Neural progenitor cell (in vitro differentiated cells): ENCODE measurements around the gene SCGB3A1. TPM values are rescaled to one million over a fixed set of nuclear protein-coding genes. Genes with fewer than 3 reads are reported as not detected.

ENCODE experiments used
- DNase-seq: peaks from one replicate; pipeline ENCODE4 v3.0.0-alpha.2; 2016; ENCODE audit warnings: low spot score
- H2AFZ ChIP-seq: fragments of 200-600 bp; sonication (generic); replicated peaks from 2 replicates; pipeline ENCODE4 v1.6.1; 2016; ENCODE audit warnings: antibody characterized with exemption
- H3F3A ChIP-seq: fragments of 200-600 bp; sonication (generic); 2 replicates; pipeline ENCODE4 v1.6.1; 2016; ENCODE audit warnings: antibody characterized with exemption, low read depth
- H3K27ac ChIP-seq: fragments of 200-600 bp; sonication (generic); 2 replicates; pipeline ENCODE4 v1.5.1; 2016; ENCODE audit warnings: mild to moderate bottlenecking
- H3K27me3 ChIP-seq: fragments of 200-600 bp; sonication (generic); 2 replicates; pipeline ENCODE4 v1.6.1; 2016; ENCODE audit warnings: mild to moderate bottlenecking, moderate library complexity
- H3K36me3 ChIP-seq: fragments of 200-600 bp; sonication (generic); 2 replicates; pipeline ENCODE4 v1.5.1; 2016
- H3K4me1 ChIP-seq: fragments of 200-600 bp; sonication (generic); 2 replicates; pipeline ENCODE4 v1.6.1; 2016; ENCODE audit warnings: mixed run types
- H3K4me2 ChIP-seq: fragments of 200-600 bp; sonication (generic); 2 replicates; pipeline ENCODE4 v1.6.1; 2016
- H3K4me3 ChIP-seq: fragments of 200-600 bp; sonication (generic); 2 replicates; pipeline ENCODE4 v1.5.1; 2016
- H3K79me2 ChIP-seq: fragments of 200-600 bp; sonication (generic); 2 replicates; pipeline ENCODE4 v1.6.1; 2016; ENCODE audit warnings: low read depth
- H3K9ac ChIP-seq: fragments of 200-600 bp; sonication (generic); 2 replicates; pipeline ENCODE4 v1.6.1; 2016
- H3K9me3 ChIP-seq: fragments of 200-600 bp; sonication (generic); 2 replicates; pipeline ENCODE4 v1.5.1; 2016; ENCODE audit warnings: low read depth
- H4K20me1 ChIP-seq: fragments of 200-600 bp; sonication (generic); 2 replicates; pipeline ENCODE4 v1.6.1; 2016; ENCODE audit warnings: low read depth
- H3K27ac Mint-ChIP-seq: 3 replicates; pipeline ENCODE4 v1.8.0; 2021; ENCODE audit warnings: mixed read lengths
- H3K27me3 Mint-ChIP-seq: 2 replicates; pipeline ENCODE4 v1.8.0; 2022; ENCODE audit warnings: low read depth, mild to moderate bottlenecking, inconsistent platforms, moderate library complexity, mixed read lengths; ENCODE audit not compliant: insufficient read depth
- H3K36me3 Mint-ChIP-seq: 3 replicates; pipeline ENCODE4 v1.8.0; 2021; ENCODE audit warnings: mixed read lengths
- H3K4me1 Mint-ChIP-seq: 3 replicates; pipeline ENCODE4 v1.8.0; 2021; ENCODE audit warnings: mixed read lengths
- H3K4me3 Mint-ChIP-seq: 3 replicates; pipeline ENCODE4 v1.8.0; 2021; ENCODE audit warnings: mild to moderate bottlenecking, moderate library complexity, mixed read lengths
- H3K9me3 Mint-ChIP-seq: 3 replicates; pipeline ENCODE4 v1.8.0; 2020; ENCODE audit warnings: mixed read lengths
- EZH2 ChIP-seq: fragments of 200-600 bp; sonication (generic); IDR thresholded peaks from 2 replicates; pipeline ENCODE4 v1.6.1; 2017; ENCODE audit warnings: antibody characterized with exemption, mild to moderate bottlenecking, moderate library complexity
- EZH2phosphoT487 ChIP-seq: fragments of 200-600 bp; sonication (generic); IDR thresholded peaks from 2 replicates; pipeline ENCODE4 v1.6.1; 2017; ENCODE audit warnings: antibody characterized with exemption
- total RNA-seq: library from RNA; depleted of rRNA; stranded (reverse); fragments of >200 nt; gene quantifications from 2 replicates; pipeline ENCODE4 v1.2.3, GENCODE V29; 2015; ENCODE audit warnings: low replicate concordance
- TF ChIP-seq, protein P1 (sequence below): fragments of 200-600 bp; sonication (generic); IDR thresholded peaks from 2 replicates; pipeline ENCODE4 v1.5.1; 2017; ENCODE audit warnings: antibody characterized with exemption, mild to moderate bottlenecking

SCGB3A1 gene
- total RNA-seq, 1 donor from 2014 or later: not detected

DNA sequence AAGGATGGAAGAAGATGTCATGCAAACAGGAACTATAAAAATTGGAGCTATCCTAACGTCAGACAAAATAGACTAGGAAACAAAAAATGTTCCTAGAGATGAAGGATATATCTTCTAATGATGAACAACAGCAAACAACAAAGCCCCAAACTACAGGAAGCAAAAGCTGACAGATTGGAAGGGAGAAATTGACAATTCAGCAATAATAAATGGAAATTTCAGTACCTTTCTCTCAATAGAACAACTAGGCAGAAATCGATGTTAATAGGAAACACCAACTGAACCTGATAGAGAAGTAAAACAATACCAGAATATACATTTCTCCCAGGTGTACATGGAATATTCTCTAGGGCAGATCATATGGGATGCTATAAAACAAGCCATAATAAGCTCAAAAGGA is 7.6 kb downstream of the SCGB3A1 start:
- Histone ChIP-seq H3K4me1 (no peaks in the 10 kb centered on the region), H3K27ac (no peak overlapping the region), H4K20me1 (no peaks in the 10 kb centered on the region), H3K4me3 (no peak overlapping the region), H3K9me3 (no peaks in the 10 kb centered on the region), H3K79me2 (no peaks in the 10 kb centered on the region), H2AFZ (no peak overlapping the region), H3K9ac (no peak overlapping the region), H3K4me2 (no peak overlapping the region), H3K36me3 (no peaks in the 10 kb centered on the region), H3F3A (peaks cover 6% of the 10 kb centered on the region), H3K27me3 (peaks cover 40% of the 10 kb centered on the region)
- H3K4me3 Mint-ChIP-seq: no peak overlapping the region
- DNase-seq: no peak
- H3K36me3 Mint-ChIP-seq: peaks cover 5% of the 10 kb centered on the region
- H3K27me3 Mint-ChIP-seq: peaks cover 19% of the 10 kb centered on the region
- H3K9me3 Mint-ChIP-seq: peaks cover 13% of the 10 kb centered on the region
- H3K27ac Mint-ChIP-seq: no peak overlapping the region
- TF ChIP-seq, protein P1, sequence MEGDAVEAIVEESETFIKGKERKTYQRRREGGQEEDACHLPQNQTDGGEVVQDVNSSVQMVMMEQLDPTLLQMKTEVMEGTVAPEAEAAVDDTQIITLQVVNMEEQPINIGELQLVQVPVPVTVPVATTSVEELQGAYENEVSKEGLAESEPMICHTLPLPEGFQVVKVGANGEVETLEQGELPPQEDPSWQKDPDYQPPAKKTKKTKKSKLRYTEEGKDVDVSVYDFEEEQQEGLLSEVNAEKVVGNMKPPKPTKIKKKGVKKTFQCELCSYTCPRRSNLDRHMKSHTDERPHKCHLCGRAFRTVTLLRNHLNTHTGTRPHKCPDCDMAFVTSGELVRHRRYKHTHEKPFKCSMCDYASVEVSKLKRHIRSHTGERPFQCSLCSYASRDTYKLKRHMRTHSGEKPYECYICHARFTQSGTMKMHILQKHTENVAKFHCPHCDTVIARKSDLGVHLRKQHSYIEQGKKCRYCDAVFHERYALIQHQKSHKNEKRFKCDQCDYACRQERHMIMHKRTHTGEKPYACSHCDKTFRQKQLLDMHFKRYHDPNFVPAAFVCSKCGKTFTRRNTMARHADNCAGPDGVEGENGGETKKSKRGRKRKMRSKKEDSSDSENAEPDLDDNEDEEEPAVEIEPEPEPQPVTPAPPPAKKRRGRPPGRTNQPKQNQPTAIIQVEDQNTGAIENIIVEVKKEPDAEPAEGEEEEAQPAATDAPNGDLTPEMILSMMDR: no peak
- TF ChIP-seq EZH2phosphoT487: no peak
- TF ChIP-seq EZH2: no peak
- H3K4me1 Mint-ChIP-seq: no peaks in the 10 kb centered on the region

DNA sequence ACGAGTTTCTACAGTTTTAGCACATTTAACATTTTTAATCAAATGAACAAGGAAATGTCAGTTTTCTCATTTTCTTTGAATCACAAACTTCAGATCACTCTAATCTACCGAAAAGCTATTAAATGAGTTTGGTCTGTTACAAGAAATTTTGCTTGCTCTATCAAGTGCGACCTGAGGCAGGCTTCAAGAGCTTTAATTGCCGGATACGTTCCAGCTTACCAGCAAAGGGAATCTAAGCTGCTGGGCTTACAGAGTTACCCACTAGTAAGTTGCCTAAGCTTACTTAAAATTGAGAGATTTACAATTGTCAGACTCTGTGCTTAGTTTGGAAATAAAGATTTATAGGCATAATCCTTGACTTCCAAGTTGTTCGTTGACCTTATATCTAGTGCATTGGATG is 10.6 kb downstream of the SCGB3A1 start:
- Histone ChIP-seq H3K9me3 (no peaks in the 10 kb centered on the region), H4K20me1 (no peaks in the 10 kb centered on the region), H3F3A (peaks cover 6% of the 10 kb centered on the region), H3K4me1 (no peaks in the 10 kb centered on the region), H3K9ac (no peak overlapping the region), H3K4me2 (no peak overlapping the region), H3K27ac (peak overlapping the region; percentile 37), H3K79me2 (no peaks in the 10 kb centered on the region), H3K27me3 (peaks cover 10% of the 10 kb centered on the region), H3K4me3 (no peak overlapping the region), H2AFZ (no peak overlapping the region), H3K36me3 (peaks cover 13% of the 10 kb centered on the region)
- Mint-ChIP-seq H3K9me3 (peaks cover 6% of the 10 kb centered on the region), H3K27ac (no peak overlapping the region), H3K4me3 (no peak overlapping the region), H3K27me3 (peaks cover 3% of the 10 kb centered on the region), H3K4me1 (no peaks in the 10 kb centered on the region), H3K36me3 (peaks cover 18% of the 10 kb centered on the region)
- TF ChIP-seq, protein P1: no peak
- TF ChIP-seq EZH2phosphoT487 (no peak), EZH2 (no peak)
- DNase-seq: no peak

DNA sequence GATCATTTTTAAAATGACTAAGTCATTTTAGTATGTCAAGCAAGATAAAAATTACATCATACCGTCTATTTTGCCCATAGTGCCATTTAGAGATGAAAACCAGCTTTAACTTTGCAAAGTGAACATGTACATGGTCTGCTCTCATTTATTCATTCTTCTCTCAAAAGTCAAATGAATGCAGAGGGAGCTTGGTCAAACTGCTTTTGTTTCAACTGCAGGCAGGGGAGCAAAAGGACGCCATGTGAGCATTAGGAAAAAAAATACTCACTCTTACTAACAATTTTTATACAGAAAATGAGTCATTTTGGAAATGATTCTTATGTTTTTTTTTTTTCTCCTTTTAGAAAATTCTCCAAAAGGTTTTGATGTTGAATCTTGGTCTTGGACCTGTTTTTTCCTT is 15.7 kb downstream of the SCGB3A1 start:
- no peaks in the 10 kb centered on the region for H3K27me3 ChIP-seq
- H3K4me1 ChIP-seq: no peaks in the 10 kb centered on the region
- H3K9me3 Mint-ChIP-seq: no peaks in the 10 kb centered on the region
- H3K27ac Mint-ChIP-seq: no peak overlapping the region
- H3K4me3 ChIP-seq: no peak overlapping the region
- H2AFZ ChIP-seq: no peak overlapping the region
- peaks cover 3% of the 10 kb centered on the region for H3F3A ChIP-seq
- no peak overlapping the region for H3K4me3 Mint-ChIP-seq
- H3K4me1 Mint-ChIP-seq: no peaks in the 10 kb centered on the region
- no peaks in the 10 kb centered on the region for H3K9me3 ChIP-seq
- no peak overlapping the region for H3K9ac ChIP-seq
- TF ChIP-seq EZH2 (no peak), EZH2phosphoT487 (no peak)
- TF ChIP-seq, protein P1: no peak
- H3K79me2 ChIP-seq: no peaks in the 10 kb centered on the region
- H3K27me3 Mint-ChIP-seq: no peaks in the 10 kb centered on the region
- peaks cover 19% of the 10 kb centered on the region for H3K36me3 ChIP-seq
- H3K36me3 Mint-ChIP-seq: peaks cover 33% of the 10 kb centered on the region
- H4K20me1 ChIP-seq: peaks cover 4% of the 10 kb centered on the region
- H3K4me2 ChIP-seq: no peak overlapping the region
- no peak for DNase-seq
- no peak overlapping the region for H3K27ac ChIP-seq
